ENCODE data around the gene FOXP1.

The FOXP1 gene

DNA sequence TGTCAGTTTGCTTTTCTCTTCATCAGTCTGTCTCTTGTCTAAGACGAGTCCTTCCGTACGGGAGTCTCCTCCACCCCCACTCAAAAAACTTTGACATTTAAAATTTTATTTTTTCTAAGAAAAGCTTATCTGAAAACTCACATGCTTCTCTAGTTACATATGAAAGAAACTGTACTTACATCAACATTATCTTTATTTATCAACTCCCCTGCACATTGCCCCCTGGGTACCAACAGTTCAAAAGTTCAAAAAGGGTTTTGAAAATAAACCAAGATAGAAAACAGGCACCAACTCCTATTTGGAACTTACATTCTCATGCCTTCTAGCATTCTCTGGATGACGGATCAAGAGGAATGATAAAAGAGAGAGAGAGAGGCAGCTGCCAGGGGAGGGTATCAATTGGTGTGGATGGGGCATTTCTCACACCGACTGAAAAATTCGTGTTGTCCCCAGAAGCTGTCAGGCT lies 182.5 kb downstream of the FOXP1 start:
- DNase-seq, result no peak
- intact Hi-C loops (cut with DNase I), result no loop called here

DNA sequence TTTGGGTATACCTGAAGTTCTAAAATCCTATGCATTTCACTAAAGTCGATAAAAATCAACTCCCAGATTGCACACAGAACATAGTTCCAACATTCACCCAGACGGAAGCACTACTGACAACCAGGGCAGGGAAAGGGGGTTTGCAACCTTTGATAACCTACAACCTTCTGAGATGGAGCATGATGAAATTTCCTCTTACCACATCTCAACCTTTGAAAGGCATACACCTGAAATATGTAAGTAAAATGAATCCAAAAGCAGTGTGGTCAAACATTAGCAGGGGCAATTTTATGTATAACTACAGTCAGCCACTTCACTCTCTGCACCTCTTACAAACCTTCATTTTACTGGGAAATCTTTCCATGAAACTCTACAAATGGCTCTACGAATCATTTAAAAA lies 184.1 kb downstream of the FOXP1 start:
- intact Hi-C loops (cut with DNase I), result no loop called here
- DNase-seq, result no peak

DNA sequence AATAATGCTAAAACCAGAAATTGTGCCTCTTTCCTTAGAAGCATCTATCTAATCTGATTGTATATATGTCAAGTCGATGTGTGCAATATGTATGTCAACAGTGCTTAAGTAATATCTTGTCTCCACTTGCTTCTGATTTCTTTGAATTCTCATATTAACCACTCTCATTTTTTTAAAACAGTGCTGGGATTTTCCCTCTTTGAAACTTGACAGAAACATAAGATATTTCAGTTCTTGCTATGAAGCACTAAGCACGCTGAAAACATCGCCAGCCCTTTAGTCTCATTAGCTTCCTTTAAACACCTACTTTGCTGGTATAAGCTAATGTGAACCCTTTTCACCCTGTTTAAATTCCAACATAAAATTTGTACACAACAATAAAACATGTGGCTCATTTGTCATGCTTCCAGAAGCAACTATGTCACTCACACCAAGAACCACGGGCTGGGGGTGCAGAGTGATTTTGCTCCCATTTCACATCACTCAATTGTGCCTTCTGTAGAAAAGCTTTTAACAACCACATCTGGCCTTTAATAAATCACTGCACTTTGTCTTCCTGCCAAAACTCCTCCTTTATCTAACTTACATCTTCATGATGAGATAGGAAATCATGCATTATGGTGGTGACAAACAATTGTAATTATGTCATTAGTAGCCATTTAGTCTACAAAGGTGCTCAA lies 185.2 kb downstream of the FOXP1 start:
- intact Hi-C loops (cut with DNase I), result no loop called here
- no peak for DNase-seq

DNA sequence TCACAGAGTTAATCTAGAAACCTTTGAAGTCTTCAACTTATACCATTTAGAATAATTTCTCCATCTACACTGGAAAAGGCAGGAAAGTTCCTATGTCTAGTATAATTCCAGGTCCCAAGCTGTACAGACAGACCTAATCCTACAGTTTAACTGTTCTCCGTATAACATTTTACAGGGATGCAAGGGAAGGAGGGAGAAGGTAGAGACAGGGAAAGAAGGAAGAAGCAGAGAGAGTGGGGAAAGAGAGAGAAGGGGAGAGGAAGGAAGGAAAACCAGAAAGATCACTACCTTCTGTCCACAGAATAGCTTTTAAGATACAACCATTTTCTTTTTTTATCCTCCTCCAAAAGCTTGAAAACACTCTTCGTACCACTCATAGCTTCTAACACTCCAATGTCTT lies 185.8 kb downstream of the FOXP1 start:
- no peak for DNase-seq
- intact Hi-C loops (cut with DNase I), result no loop called here

DNA sequence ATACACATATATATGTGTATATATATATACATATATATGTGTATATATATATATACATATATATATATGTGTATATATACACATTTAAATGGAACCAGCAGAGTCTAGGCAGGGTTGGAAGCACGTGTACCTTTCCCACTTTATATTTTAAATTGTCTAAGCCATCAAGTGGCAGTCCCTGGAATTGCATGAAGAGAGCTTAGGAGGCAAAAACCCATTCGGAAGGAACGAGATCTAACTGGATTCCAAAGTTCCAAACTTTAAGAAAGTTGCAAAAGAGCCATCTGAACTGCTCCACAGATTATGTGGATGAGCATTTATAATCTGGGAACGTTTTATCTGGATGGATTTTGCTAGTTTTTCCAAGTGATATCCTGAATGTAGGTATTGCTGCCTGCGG lies 186.5 kb downstream of the FOXP1 start:
- DNase-seq, result peak in 3 of 42 donors; percentile 31 to 55 (median 34)
- intact Hi-C loops (cut with DNase I), result no loop called here

DNA sequence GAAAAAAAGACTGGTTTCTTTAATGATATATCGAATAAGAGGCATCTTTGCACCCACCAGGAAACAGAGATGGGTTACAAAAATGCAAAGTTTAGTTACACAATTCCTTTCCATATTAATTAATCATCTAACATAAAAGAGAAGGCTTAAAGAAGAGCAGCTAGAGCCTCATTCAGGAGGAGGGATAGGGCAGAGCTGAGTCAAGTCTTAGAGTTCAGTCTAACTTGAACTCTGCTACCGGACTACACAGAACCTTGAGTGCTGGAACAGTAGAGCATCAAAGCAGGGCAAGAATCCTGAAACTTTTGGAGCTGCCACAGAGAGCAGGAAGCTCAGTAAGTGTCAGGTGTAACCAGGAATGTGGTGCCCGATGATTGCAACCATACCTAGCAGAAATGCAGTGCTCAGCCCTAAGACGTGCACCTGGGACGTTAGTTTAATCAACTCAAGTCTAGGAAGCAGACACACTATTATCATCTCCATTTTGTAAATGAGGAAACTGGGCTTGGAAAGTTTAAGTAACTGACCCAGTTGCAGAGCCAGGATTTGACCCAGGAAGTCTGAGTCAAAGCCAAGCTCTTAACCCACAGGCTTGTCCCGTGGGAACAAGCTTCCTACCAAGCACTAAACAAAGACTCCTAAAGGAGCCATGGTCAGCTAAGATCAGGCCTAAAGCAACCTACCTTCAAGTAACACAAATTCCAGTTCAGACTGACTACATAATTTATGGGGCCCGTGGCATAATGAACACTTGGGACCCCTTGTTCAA lies 187.4 kb downstream of the FOXP1 start:
- DNase-seq, result no peak
- intact Hi-C loops (cut with DNase I), result no loop called here

DNA sequence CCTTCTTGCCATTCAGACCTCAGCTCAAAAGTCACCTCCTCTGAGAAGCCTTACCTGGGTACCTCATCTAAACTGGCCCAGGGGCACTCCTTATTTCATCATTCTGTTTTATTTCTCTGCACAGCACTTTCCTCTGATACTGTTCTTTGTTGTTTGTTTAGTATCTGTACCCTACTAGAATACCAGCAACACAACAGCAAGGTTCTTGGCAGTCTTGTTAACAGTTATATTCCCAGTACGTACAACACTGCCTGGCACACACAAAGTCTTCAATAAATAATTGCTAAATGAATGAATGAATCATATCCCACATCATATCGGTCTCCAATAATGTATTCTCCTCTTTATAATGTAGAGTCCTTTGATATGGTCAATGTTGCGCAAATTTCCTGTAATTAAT lies 188.1 kb downstream of the FOXP1 start:
- intact Hi-C loops (cut with DNase I), result no loop called here
- DNase-seq, result no peak

DNA sequence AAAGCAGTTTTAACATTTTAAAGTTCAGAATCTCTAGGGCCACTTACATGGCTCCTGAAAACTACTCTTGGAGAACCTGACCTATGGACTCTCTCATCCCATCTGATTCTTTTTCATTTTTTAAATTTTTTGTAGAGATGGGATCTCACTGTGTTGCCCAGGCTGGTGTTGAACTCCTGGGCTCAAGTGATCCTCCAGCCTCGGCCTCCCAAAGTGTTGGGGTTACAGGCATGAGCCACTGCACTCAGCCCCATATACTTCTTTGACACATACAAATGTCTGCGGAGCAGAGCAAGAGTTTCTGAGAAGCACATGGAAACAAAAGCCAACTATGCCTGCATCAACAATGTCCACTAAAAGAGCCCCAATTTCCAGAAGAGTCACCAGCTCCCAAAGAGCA lies 189.8 kb downstream of the FOXP1 start:
- intact Hi-C loops (cut with DNase I), result no loop called here
- no peak for DNase-seq

DNA sequence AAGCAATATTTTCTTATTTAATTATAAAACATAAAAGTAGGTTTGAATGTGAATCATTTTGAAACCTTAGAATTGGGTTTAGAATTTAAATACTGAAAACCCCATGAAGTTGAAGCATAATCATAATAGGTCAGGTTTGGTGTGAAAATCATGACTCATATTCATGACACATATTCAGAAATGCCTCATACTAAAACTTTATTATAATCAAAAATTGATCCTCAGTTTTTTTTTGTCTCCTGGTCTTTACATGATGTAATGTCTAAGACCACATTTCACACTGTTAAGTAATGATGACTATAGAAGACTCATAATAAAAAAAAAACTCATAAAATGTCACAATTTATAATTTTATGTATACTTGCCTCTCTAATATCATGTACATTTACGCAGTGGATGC lies 190.4 kb downstream of the FOXP1 start:
- DNase-seq, result no peak
- intact Hi-C loops (cut with DNase I), result no loop called here

DNA sequence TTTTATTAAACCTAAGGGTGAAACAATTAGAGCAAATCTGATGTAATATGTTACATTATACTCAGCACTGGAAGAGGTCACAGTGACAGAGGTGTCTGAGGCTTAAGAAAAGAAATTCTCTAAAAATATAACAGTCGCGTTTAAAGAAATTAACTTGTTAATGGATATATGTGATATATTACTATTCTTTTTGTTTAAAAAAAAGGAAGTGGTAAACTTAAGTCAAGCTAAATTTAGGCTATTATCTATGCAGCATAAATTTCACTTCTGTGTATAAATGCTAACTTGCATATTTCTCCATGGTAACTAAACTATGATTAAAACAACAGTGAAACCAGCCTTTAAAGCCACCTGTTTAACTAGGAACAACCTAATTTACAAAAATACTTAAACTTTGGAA lies 191.3 kb downstream of the FOXP1 start:
- no peak for DNase-seq
- intact Hi-C loops (cut with DNase I), result no loop called here

DNA sequence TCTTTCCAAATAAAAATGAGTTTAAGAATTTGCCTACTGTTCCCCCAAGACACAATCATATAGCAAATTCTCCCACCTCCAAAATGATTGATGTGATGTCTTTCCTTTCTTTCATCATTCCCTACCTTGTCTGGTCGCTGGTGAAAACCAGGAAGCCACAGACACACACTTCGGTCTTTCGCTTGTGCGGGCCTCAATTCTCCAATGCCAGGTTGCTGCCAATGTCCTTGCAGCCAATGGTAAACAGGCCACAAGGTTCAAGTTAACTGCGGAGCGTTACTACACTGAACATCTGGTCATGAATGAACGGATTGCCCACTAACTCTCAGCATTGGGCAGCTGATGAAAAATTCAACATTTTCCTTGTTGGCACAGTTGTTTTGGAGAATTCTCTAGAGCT lies 192.2 kb downstream of the FOXP1 start:
- DNase-seq, result no peak
- intact Hi-C loops (cut with DNase I), result no loop called here

DNA sequence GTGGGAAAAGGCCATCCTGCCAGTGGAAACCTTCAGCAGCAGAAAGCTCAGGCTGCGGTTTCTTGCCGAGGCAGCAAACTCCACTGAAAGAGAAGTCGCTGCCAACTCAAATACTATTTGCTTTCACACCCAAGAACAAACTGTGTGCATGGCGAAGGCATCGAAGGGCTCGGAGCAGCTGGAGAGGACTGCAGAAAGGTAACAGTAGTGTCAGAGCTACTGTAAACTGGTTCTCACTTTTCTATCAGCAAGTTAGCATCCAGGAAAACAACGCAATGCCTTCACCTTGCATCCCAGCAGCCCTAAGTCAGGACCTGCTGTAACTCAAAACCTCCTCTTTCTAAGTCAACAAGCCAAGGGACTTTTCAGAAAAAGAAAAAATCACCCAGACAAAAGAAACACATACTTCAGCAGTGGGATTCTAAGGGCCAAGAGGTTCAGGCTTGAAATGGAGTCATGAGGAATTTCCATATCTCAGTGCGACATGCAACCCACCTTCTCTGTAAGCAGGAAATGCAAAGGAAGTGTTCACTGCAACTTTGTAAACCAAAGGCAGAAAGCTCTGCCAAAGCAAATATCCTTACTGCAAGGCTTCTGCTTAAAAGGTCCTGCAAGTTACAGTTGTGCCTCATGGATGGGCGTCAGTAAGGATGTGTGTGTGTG lies 193.5 kb downstream of the FOXP1 start:
- intact Hi-C loops (cut with DNase I), result no loop called here

DNA sequence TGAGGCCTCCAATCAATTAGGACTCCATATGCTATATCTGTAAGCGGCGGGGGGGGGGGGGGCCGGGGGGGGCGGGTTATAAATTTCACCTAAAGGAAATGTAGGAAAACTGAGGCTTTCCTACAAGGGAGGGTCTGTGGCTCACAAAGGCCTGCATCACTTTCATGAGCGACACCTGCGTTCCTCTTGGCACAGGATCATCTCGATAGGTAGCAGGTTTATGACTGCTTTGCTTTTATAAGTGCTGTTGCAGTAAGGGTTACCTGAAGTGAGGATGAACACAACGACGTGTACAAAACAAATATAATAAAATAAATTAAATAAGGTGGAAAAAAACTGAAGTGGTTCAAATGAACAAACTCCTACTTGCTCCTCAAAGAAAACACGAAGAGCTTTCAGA lies 194.3 kb downstream of the FOXP1 start:
- intact Hi-C loops (cut with DNase I), result no loop called here
- DNase-seq, result no peak

More for the DNA sequence above, 193.5 kb downstream of the FOXP1 start:
- DNase-seq, result peak in 31 of 42 donors; percentile 10 to 68 (median 35)

DNA sequence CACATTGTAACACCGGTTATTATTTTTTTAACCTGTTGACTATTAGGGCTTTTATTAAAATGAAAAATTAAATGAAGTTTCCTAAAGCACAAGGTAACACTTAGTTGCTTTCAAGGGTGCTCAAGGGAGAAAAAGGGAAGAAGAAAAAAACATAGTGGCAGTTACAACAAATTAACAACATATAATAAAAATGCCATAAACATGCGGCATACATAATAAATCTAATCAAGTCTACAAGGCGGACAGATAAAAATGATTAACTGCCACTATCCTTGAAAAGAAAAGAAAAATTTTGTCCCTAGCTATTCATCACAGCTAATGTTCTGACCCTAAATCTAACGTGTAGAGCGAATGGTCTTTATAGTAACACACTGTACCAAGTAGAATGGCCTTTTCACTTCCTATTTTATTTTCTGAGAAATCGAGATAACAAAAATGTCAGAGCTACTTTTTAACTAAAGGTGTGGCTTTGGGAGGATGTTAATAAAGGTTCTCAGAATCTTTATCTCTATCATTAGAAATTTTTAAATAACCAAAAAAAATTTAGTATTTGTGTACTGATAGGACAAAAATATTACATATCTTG lies 194.9 kb downstream of the FOXP1 start:
- intact Hi-C loops (cut with DNase I), result no loop called here
- no peak for DNase-seq

DNA sequence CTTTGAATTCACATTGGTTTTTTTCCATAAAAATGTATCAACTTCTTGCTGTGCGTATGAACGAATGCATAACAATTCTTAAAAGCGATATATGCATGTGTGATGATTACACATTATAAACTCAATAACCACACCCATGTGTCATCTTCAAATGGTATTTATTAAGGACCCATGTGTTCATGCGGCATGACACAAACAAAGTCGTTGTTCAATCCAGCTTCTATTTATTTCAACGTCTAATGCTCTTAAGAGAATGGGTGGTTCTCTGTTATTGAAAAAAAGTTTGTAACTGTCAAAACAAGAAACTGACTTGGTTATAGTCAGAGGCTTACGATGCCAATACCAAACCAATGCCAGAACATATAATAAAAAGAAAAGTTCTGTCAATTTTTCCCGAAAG lies 195.9 kb downstream of the FOXP1 start:
- DNase-seq, result no peak
- intact Hi-C loops (cut with DNase I), result no loop called here

DNA sequence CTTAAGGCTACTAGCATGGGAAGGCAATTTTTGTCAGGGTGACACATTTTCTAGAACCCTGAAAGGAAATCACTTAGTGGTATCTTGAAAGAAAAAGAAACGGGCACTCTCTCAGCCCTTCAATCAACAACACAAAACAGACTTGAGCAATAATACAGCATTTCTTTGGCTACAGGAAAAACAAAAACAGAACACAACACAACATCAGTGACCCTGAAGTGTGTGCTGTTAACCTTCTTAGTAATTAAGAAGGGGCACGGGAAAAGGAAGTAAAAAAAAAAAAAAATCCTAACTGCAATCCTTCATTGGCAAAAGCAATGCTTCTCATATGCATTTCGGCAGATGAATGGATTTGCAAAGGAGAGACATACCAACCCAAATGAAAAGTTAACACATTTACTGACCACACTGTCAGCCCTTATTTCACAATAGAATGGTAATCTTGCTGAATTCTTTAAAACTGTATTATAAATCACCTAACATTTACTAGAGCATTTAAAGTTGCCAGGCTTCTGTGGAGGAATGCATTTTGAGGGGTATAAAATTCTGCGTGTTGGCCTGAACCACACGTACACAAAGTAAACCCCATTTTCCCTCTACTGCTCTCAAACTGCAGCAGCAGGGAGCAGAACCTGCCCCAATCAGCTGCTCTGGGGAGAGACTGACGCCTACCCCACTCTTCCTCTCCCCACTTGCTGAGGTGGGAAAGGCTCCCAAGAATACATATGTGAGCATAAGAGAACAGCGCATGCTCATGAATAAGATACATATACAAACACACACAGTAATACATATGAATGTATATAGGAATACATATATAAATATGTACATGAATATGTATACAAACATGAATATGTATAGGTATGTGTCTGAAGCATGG lies 198.5 kb downstream of the FOXP1 start:
- peak in 6 of 42 donors; percentile 22 to 56 (median 38) for DNase-seq
- intact Hi-C loops (cut with DNase I), result no loop called here

DNA sequence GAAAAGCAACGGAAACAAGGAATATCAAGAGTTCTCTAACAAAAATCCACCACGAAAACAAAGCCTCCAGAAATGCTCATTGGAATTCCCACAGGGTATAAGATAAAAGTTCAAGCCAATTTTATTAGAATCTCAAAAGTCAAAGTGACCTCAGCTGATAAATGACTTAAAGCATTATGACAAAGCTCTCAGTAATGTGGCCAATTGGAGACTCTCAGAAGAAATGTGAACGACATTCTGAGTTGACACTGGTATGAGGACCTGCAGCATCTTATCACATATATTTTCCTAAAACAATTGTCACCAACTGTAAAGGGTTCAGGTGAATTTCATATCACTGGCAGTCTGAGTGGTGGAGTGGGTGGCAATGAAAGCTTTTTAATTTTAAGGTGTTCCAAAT lies 199.1 kb downstream of the FOXP1 start:
- intact Hi-C loops (cut with DNase I), result no loop called here
- DNase-seq, result no peak

DNA sequence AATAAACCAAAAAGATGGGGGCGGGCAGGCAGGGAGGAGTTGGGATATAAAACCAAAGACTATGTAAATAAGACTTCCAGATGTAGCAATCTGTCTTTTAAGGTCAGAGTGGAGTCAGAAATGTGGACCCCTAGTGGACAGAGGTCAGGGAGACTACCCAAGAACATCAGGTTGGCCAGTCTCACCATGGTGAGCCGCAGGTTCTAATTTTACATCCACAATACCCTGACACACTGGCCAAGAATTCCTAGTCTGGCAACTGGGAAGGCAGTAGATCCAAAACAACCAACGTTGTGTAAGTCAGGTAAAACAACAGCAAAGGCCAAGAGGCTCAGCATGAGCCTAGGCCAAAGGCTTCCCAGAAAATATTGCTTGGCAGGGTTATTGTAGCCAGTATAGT lies 203.4 kb downstream of the FOXP1 start:
- intact Hi-C loops (cut with DNase I), result no loop called here
- no peak for DNase-seq

DNA sequence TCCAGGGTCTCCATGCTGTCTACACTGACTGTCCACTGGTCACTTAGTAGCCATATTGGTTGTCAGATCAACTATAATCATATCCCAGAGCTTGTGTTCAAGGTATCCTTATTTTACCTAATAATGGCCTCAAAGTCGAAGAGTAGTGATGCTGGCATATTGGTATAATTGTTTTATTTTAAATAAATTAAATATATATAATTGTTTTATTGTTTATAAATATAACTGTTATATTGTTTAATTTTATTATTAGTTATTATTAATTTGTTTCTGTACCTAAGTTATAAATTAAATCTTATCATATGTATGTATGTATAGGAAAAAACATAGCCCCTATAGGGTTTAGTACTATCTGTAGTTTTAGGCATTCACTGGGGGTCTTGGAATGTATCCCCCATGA lies 205.0 kb downstream of the FOXP1 start:
- intact Hi-C loops (cut with DNase I), result no loop called here

More for the DNA sequence above, 205.0 kb downstream of the FOXP1 start:
- no peak for DNase-seq

All from head of caudate nucleus (tissue), 42 donors.